Eye (tissue), 1 donor: ENCODE results near the gene NCCRP1.

Experiments used
- DNase-seq: peaks from one replicate; pipeline ENCODE4 v3.0.0-alpha.2; 2015

The NCCRP1 gene

GRCh38 chr19:39181500-39182173 is 15.1 kb upstream of the NCCRP1 start:
- DNase-seq: no peak

GRCh38 chr19:39182174-39182505 is 14.6 kb upstream of the NCCRP1 start:
- no peak for DNase-seq

- DNase-seq: no peak
Measured at GRCh38 chr19:39183104-39183503, 13.7 kb upstream of the NCCRP1 start.

- DNase-seq: no peak
Measured at GRCh38 chr19:39186391-39186790, 10.4 kb upstream of the NCCRP1 start.

GRCh38 chr19:39187552-39187943 is 9.2 kb upstream of the NCCRP1 start:
- DNase-seq: no peak

GRCh38 chr19:39188960-39189359 is 7.8 kb upstream of the NCCRP1 start:
- no peak for DNase-seq

- DNase-seq: no peak
Measured at GRCh38 chr19:39190768-39191167, 6.0 kb upstream of the NCCRP1 start.

- DNase-seq: peak; percentile 56
Measured at GRCh38 chr19:39192846-39193245, 3.9 kb upstream of the NCCRP1 start.

- DNase-seq: no peak
Measured at GRCh38 chr19:39193803-39194202, 3.0 kb upstream of the NCCRP1 start.

- peak; percentile 57 for DNase-seq
Measured at GRCh38 chr19:39194832-39195542, 1.8 kb upstream of the NCCRP1 start.

- DNase-seq: no peak
Measured at GRCh38 chr19:39195755-39196154, 1.0 kb upstream of the NCCRP1 start.

GRCh38 chr19:39196320-39196719 is 444 bp upstream of the NCCRP1 start:
- peak; percentile 76 for DNase-seq

- DNase-seq: no peak
Measured at GRCh38 chr19:39197808-39198207, 1.0 kb downstream of the NCCRP1 start.

- DNase-seq: peak; percentile 58
Measured at GRCh38 chr19:39199025-39199424, 2.3 kb downstream of the NCCRP1 start.

GRCh38 chr19:39200066-39200802 is 3.5 kb downstream of the NCCRP1 start:
- no peak for DNase-seq

- DNase-seq: no peak
Measured at GRCh38 chr19:39200803-39201115, 4.0 kb downstream of the NCCRP1 start.

- no peak for DNase-seq
Measured at GRCh38 chr19:39202998-39203355, 6.2 kb downstream of the NCCRP1 start.

GRCh38 chr19:39203372-39204341 is 6.9 kb downstream of the NCCRP1 start, which contains the start of gene SYCN:
TSS of gene SYCN (minus strand) at chr19:39204263. CDS start at chr19:39204254, 9 bp downstream.
- no peak for DNase-seq

- no peak for DNase-seq
Measured at GRCh38 chr19:39205449-39205764, 8.6 kb downstream of the NCCRP1 start.

GRCh38 chr19:39206122-39206521 is 9.4 kb downstream of the NCCRP1 start:
- DNase-seq: no peak

- DNase-seq: no peak
Measured at GRCh38 chr19:39207293-39207836, 10.6 kb downstream of the NCCRP1 start.

- DNase-seq: no peak
Measured at GRCh38 chr19:39208175-39208795, 11.5 kb downstream of the NCCRP1 start.
